HCT116 (cell line): ENCODE data around the gene FRMD4A. TPM values are rescaled to one million over a fixed set of nuclear protein-coding genes. Genes with fewer than 3 reads are reported as not detected.

Experiments
- ATAC-seq: fragments of 200-7000 bp; cut with Tn5 transposase; 2 replicates; pipeline ENCODE4 v1.9.1; 2020; ENCODE audit warnings: mild to moderate bottlenecking, moderate library complexity
- BruUV-seq: library from RNA; stranded (reverse); fragments of 400-500 nt; replicated peaks from 2 replicates; lab custom pipeline; 2021; lab: Mats Ljungman, UMichigan
- CTCF ChIA-PET: fragments of 300-600 bp; sonication (Branson Sonifier 250); formaldehyde crosslinking; loops from one replicate; lab custom pipeline; 2021; ENCODE audit warnings: antibody characterized with exemption; lab: Charles Lee
- POLR2A ChIA-PET: fragments of 300-600, 350-600 bp; sonication (Branson Sonifier 250); formaldehyde crosslinking; loops from one replicate; lab custom pipeline; 2021; ENCODE audit warnings: antibody characterized with exemption; lab: Charles Lee
- RAD21 ChIA-PET, 2 experiments: fragments of 300-600 bp; sonication (Branson Sonifier 250); formaldehyde crosslinking; loops; one replicate each; lab custom pipeline; 2023; ENCODE audit warnings: low total read pairs in 2 of 2; ENCODE audit not compliant: uncharacterized antibody in 2 of 2, unreplicated experiment in 2 of 2, low non-redundant PET in 1 of 2; lab: Charles Lee
- DNase-seq: peaks from one replicate; pipeline ENCODE4 v3.0.0-alpha.2; 2010; ENCODE audit warnings: low read depth, low spot score
- H2AFZ ChIP-seq: fragments of 200-600 bp; shearing (Covaris generic), sonication (generic); 2 replicates; pipeline ENCODE4 v1.6.1; 2017; ENCODE audit warnings: low read depth, mixed run types, mixed read lengths, antibody characterized with exemption, low read length; ENCODE audit not compliant: poor library complexity, severe bottlenecking
- H3K27ac ChIP-seq: 2 replicates; pipeline ENCODE4 v1.5.1; 2012; ENCODE audit warnings: low read depth, low read length
- H3K27me3 ChIP-seq: fragments of 200-600 bp; sonication (generic); 2 replicates; pipeline ENCODE4 v1.6.1; 2016; ENCODE audit warnings: mixed run types, low read length, mixed read lengths; ENCODE audit not compliant: insufficient read depth
- H3K36me3 ChIP-seq, 2 experiments: fragments of 200-500 bp in 1 of 2; fragments of 200-600 bp in 1 of 2; sonication (Bioruptor generic) in 1 of 2; sonication (generic) in 1 of 2; 2 replicates each; pipeline versions ENCODE4 v1.5.1 to v1.6.1; 2014 to 2016; ENCODE audit warnings: low read length in 2 of 2, inconsistent platforms in 1 of 2, mixed read lengths in 1 of 2, mixed run types in 1 of 2; ENCODE audit not compliant: insufficient read depth in 2 of 2, control insufficient read depth in 1 of 2
- H3K4me1 ChIP-seq, 2 experiments: fragments of 200-600 bp in 1 of 2; sonication (generic) in 1 of 2; 2 replicates each; pipeline versions ENCODE4 v1.5.1 to v1.6.1; 2012 to 2017; ENCODE audit warnings: low read length in 2 of 2, inconsistent platforms in 1 of 2, mild to moderate bottlenecking in 1 of 2, mixed read lengths in 1 of 2, mixed run types in 1 of 2, moderate library complexity in 1 of 2; ENCODE audit not compliant: insufficient read depth in 2 of 2, control insufficient read depth in 1 of 2
- H3K4me2 ChIP-seq: fragments of 200-600 bp; sonication (generic); 2 replicates; pipeline ENCODE4 v1.6.1; 2017; ENCODE audit warnings: mixed run types, low read length, mixed read lengths
- H3K4me3 ChIP-seq, 2 experiments: fragments of 200-600 bp in 1 of 2; sonication (generic) in 1 of 2; replicated peaks in 1 of 2; 2 replicates each; pipeline ENCODE4 v1.5.1; 2011 to 2016; ENCODE audit warnings: low read length in 2 of 2, control low read depth in 1 of 2, low read depth in 1 of 2, mild to moderate bottlenecking in 1 of 2, mixed read lengths in 1 of 2, mixed run types in 1 of 2
- H3K79me2 ChIP-seq: fragments of 200-600 bp; sonication (generic); 2 replicates; pipeline ENCODE4 v1.6.1; 2017; ENCODE audit warnings: mild to moderate bottlenecking, mixed run types, low read length, moderate library complexity, mixed read lengths; ENCODE audit not compliant: insufficient read depth
- H3K9ac ChIP-seq: fragments of 200-600 bp; sonication (generic); 2 replicates; pipeline ENCODE4 v1.6.1; 2016; ENCODE audit warnings: low read length, mixed read lengths
- H3K9me2 ChIP-seq: fragments of 200-600 bp; sonication (generic), shearing (Covaris generic); 2 replicates; pipeline ENCODE4 v1.6.1; 2017; ENCODE audit warnings: mixed run types, mild to moderate bottlenecking, moderate library complexity; ENCODE audit not compliant: insufficient read depth
- H3K9me3 ChIP-seq, 2 experiments: fragments of 200-500 bp in 1 of 2; fragments of 200-600 bp in 1 of 2; sonication (Bioruptor generic) in 1 of 2; sonication (generic) in 1 of 2; 2 replicates each; pipeline ENCODE4 v1.6.1; 2014 to 2017; ENCODE audit warnings: low read length in 2 of 2, mixed read lengths in 2 of 2, inconsistent platforms in 1 of 2, low read depth in 1 of 2, mild to moderate bottlenecking in 1 of 2, mixed run types in 1 of 2, moderate library complexity in 1 of 2; ENCODE audit not compliant: control insufficient read depth in 1 of 2, insufficient read depth in 1 of 2
- H4K20me1 ChIP-seq: fragments of 200-600 bp; sonication (generic), shearing (Covaris generic); 2 replicates; pipeline ENCODE4 v1.6.1; 2017; ENCODE audit warnings: mixed run types, mild to moderate bottlenecking, moderate library complexity; ENCODE audit not compliant: insufficient read depth
- CBX3 ChIP-seq: IDR thresholded peaks from 2 replicates; pipeline ENCODE4 v1.6.1; 2012; ENCODE audit warnings: low read depth
- CEBPB ChIP-seq: IDR thresholded peaks from 2 replicates; pipeline ENCODE4 v1.6.1; 2012; ENCODE audit warnings: low read depth
- EGR1 ChIP-seq: IDR thresholded peaks from 2 replicates; pipeline ENCODE4 v1.6.1; 2012; ENCODE audit warnings: low read depth
- ELF1 ChIP-seq: IDR thresholded peaks from 2 replicates; pipeline ENCODE4 v1.6.1; 2012; ENCODE audit warnings: low read depth, borderline replicate concordance
- FOSL1 ChIP-seq: IDR thresholded peaks from 2 replicates; pipeline ENCODE4 v1.6.1; 2012; ENCODE audit warnings: low read depth
- JUND ChIP-seq: IDR thresholded peaks from 2 replicates; pipeline ENCODE4 v1.6.1; 2012
- POLR2A ChIP-seq: IDR thresholded peaks from 2 replicates; pipeline ENCODE4 v1.7.0; 2011; ENCODE audit warnings: borderline replicate concordance; ENCODE audit not compliant: insufficient read depth, insufficient read length; ENCODE audit errors: extremely low read depth
- SIN3A ChIP-seq: IDR thresholded peaks from 2 replicates; pipeline ENCODE4 v1.6.1; 2012; ENCODE audit warnings: low read depth
- SP1 ChIP-seq: IDR thresholded peaks from 2 replicates; pipeline ENCODE4 v1.6.1; 2012; ENCODE audit warnings: low read depth
- SRF ChIP-seq: IDR thresholded peaks from 2 replicates; pipeline ENCODE4 v1.6.1; 2012; ENCODE audit warnings: low read depth
- ZFX ChIP-seq: fragments of 450-650 bp; IDR thresholded peaks from 2 replicates; pipeline ENCODE4 v1.6.1; 2017
- ZNF274 ChIP-seq: fragments of 200-500 bp; sonication (Bioruptor generic); IDR thresholded peaks from 2 replicates; pipeline ENCODE4 v1.6.1; 2014; ENCODE audit warnings: mild to moderate bottlenecking, low read depth, low read length, inconsistent platforms
- intact Hi-C: fragments of 100-400 bp; cut with micrococcal nuclease; formaldehyde crosslinking; loops from 2 replicates; pipeline ENCODE4 v1.10.0; 2022
- total RNA-seq: library from RNA; stranded (reverse); gene quantifications from one replicate; pipeline ENCODE4 v1.2.1, GENCODE V29; 2021; ENCODE audit not compliant: unreplicated experiment
- TF ChIP-seq, protein P1 (sequence below): IDR thresholded peaks from 2 replicates; pipeline ENCODE4 v1.6.1; 2012

The FRMD4A gene
- total RNA-seq, 1 experiment from 2014 or later: 0.20 TPM

DNA sequence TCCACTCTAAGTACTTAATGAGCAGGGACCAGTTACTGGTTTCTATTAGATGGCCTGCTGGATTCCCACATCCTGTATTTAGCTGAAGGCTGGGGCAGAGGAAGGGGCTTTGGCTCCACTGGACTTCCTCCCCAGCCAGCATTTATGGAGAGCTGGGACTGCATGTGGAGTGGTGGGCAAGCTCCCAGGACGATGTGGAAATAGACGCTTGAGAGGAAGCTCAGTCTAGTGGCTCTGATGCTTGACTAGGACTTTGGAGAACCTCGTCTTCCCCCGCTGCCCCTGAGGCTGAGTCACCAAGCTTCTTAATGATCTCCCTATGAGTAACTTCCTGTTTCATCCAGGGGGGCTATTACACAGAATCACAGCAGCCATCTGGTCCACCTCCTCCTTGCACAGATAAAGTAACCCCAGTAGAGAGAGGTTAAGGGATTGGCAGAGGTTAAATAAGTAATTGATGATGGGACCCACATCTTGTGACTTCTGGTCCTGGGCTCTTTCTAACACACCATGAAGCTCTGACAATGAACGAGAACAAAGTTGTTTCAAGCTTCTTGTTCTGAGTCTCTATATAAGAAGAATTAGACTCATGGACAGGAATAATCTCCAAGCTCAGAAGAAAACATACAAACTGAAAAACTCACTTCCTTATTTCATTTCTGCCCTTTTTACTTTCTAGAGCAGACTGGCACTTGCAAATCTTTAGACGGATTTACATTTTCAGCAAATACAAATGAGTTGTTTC is 617.7 kb downstream of the FRMD4A start:
- Histone ChIP-seq H3K27me3 (no peaks in the 10 kb centered on the region), H4K20me1 (no peaks in the 10 kb centered on the region), H2AFZ (peak overlapping the region; percentile 97), H3K9me2 (no peaks in the 10 kb centered on the region), H3K9me3 (no peaks in the 10 kb centered on the region), H3K4me3 (peak overlapping the region in 1 of 2 experiments; percentile 33; a peak in 2 of 4 replicates), H3K27ac (no peak overlapping the region), H3K36me3 (no peaks in the 10 kb centered on the region), H3K9ac (no peak overlapping the region), H3K4me2 (peak overlapping the region; percentile 77), H3K79me2 (no peaks in the 10 kb centered on the region), H3K4me1 (peaks cover 17 to 26% of the 10 kb centered on the region in 2 experiments)
- peak; percentile 82 for ATAC-seq
- DNase-seq: peak; percentile 44
- RAD21 ChIA-PET: no interaction called here
- CTCF ChIA-PET: interaction anchor here (1.2 kb wide), 1 partner anchor 341 kb away, joined by 3 read pairs; no protein-coding TSS in a partner anchor
- no TSS peak for BruUV-seq
- POLR2A ChIA-PET: interaction anchor here (1.2 kb wide), 1 partner anchor 10 kb away, joined by 4 read pairs; no protein-coding TSS in a partner anchor
- TF ChIP-seq CEBPB (0 out of 2 replicates have a peak, but pooled peaks have one; percentile 22), FOSL1 (peak; percentile 88), JUND (peak; percentile 77), SIN3A (no peak), EGR1 (peak; percentile 46; the same call in 1 of the 2 replicates), SP1 (peak; percentile 56), ELF1 (no peak), SRF (0 out of 2 replicates have a peak, but pooled peaks have one; percentile 46), ZFX (no peak), CBX3 (peak; percentile 49; the same call in 1 of the 2 replicates)
- intact Hi-C loops: no loop called here

DNA sequence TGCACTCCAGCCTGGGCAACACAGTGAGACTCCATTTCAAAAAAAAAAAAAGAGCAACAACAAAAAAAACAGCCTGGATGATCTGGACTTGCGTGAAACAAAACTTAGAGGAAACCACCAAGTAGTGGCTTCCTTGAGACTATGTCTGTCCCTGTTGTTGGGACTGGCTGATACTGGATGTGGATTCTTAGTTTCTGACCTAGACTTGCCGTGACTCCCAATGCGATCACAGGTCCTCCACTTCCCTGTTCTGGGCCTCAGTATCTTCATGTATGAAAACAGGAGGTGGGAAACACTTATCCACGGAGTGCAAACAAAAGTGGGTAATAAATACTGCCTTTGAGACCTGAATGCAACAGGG is 618.3 kb downstream of the FRMD4A start:
- CTCF ChIA-PET: interaction anchor here (1.2 kb wide), 1 partner anchor 340 kb away, joined by 3 read pairs; no protein-coding TSS in a partner anchor
- no peaks in the 10 kb centered on the region for H3K79me2 ChIP-seq
- H2AFZ ChIP-seq: peak overlapping the region; percentile 97
- RAD21 ChIA-PET: no interaction called here
- H3K27me3 ChIP-seq: no peaks in the 10 kb centered on the region
- no peak overlapping the region for H3K9ac ChIP-seq
- DNase-seq: no peak
- intact Hi-C loops: no loop called here
- no peaks in the 10 kb centered on the region for H3K9me2 ChIP-seq
- peaks cover 16 to 26% of the 10 kb centered on the region in 2 experiments for H3K4me1 ChIP-seq
- peak overlapping the region; percentile 77 for H3K4me2 ChIP-seq
- no TSS peak for BruUV-seq
- H3K36me3 ChIP-seq: no peaks in the 10 kb centered on the region
- POLR2A ChIA-PET: no interaction called here
- no peak overlapping the region for H3K27ac ChIP-seq
- peak overlapping the region in 1 of 2 experiments; percentile 33; a peak in 2 of 4 replicates for H3K4me3 ChIP-seq
- TF ChIP-seq EGR1 (no peak), ZNF274 (no peak), POLR2A (no peak)
- TF ChIP-seq, protein P1, sequence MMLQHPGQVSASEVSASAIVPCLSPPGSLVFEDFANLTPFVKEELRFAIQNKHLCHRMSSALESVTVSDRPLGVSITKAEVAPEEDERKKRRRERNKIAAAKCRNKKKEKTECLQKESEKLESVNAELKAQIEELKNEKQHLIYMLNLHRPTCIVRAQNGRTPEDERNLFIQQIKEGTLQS: no peak
- H4K20me1 ChIP-seq: no peaks in the 10 kb centered on the region
- H3K9me3 ChIP-seq: no peaks in the 10 kb centered on the region
- 0 out of 2 replicates have a peak, but pooled peaks have one; percentile 8 for ATAC-seq
